ENCODE results near the gene PIGS.
"Not testable (repeated sequence)": the region's sequence is repeated elsewhere in the genome, so short reads cannot be mapped to it uniquely, and the experiment has no call there.

PIGS gene

GRCh38 chr17:28571361-28572122, at the start of gene PIGS:
TSS of gene PIGS (minus strand) at chr17:28571524. CDS start at chr17:28571496, 28 bp downstream.
- H3K36me3 ChIP-seq (ENCODE audit: insufficient read depth, low read length) = no peaks in the 10 kb centered on the region
- H3K4me1 ChIP-seq (ENCODE audit: insufficient read depth, low read length) = no peaks in the 10 kb centered on the region
- H3K9me3 ChIP-seq (ENCODE audit: control insufficient read depth, insufficient read depth, low read length) = no peaks in the 10 kb centered on the region
- H3K9ac ChIP-seq (ENCODE audit: low read depth, low read length) = peak within 1 kb of the TSS; percentile 88

DNA sequence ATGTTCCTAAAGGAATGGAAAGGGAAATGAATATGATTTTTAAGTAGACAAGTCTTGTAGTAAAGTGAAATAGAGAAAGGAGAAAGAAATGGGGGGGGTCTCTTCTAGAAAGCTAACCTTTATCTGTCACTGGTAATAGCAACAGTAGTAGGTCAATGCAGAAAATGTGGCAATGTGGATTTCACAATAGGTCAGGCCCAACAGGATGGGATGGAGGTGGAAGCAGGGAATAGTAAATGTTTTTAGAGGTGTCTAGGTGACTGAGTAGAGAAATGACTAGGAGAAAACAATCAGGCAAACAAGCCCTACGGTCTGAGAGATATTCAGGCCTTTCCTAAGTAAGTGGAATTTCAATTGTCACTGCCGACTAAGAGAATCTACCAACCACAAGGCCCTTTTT, 48.7 kb upstream of the PIGS start:
- H3K4me1 ChIP-seq (ENCODE audit: insufficient read depth, low read length) = no peaks in the 10 kb centered on the region
- peaks cover 66% of the 10 kb centered on the region for H3K36me3 ChIP-seq (ENCODE audit: insufficient read depth, low read length)
- no peaks in the 10 kb centered on the region for H3K9me3 ChIP-seq (ENCODE audit: control insufficient read depth, insufficient read depth, low read length)
- H3K9ac ChIP-seq (ENCODE audit: low read depth, low read length) = no peak overlapping the region

DNA sequence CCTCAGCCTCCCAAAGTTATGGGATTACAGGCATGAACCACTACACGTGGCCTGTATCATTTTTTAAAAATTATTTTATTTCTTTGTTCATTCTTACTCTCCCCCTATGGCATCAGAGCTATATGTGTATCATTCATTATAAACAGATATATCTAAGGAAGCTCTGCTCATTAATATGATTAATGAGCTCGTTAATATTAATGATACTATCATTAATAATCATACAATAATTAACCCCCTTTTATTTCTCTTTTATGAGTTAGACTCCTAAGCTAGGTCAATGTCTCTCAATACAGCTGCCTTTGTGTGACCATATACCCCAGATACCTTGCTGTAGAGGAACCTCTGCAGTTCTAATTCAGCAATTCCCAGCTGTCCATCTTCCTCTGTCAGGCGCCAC, 47.1 kb upstream of the PIGS start:
- no peaks in the 10 kb centered on the region for H3K9me3 ChIP-seq (ENCODE audit: control insufficient read depth, insufficient read depth, low read length)
- H3K4me1 ChIP-seq (ENCODE audit: insufficient read depth, low read length) = no peaks in the 10 kb centered on the region
- H3K36me3 ChIP-seq (ENCODE audit: insufficient read depth, low read length) = peaks cover 63% of the 10 kb centered on the region
- no peak overlapping the region for H3K9ac ChIP-seq (ENCODE audit: low read depth, low read length)

DNA sequence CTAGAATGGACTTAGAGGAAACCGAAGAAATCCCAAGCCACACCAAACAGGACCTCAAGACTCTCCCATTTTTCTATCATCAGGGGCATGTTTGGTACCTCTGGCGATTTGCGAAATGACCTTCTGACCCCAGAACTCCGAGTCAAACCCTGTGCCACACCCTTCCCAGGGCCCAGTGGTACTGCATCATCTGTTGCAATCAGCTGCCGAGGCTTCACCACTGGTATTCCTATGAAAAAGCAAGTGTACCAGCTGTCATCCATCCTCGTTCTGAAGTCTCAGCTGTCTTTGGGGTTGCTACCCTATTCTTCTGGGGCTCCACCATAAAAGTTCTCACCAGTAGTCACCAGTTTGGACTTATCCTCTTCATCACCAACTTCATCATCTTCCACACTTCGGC, 45.0 kb upstream of the PIGS start:
- Histone ChIP-seq H3K9me3 (ENCODE audit: control insufficient read depth, insufficient read depth, low read length) (no peaks in the 10 kb centered on the region), H3K9ac (ENCODE audit: low read depth, low read length) (no peak overlapping the region), H3K4me1 (ENCODE audit: insufficient read depth, low read length) (no peaks in the 10 kb centered on the region), H3K36me3 (ENCODE audit: insufficient read depth, low read length) (peaks cover 60% of the 10 kb centered on the region)

DNA sequence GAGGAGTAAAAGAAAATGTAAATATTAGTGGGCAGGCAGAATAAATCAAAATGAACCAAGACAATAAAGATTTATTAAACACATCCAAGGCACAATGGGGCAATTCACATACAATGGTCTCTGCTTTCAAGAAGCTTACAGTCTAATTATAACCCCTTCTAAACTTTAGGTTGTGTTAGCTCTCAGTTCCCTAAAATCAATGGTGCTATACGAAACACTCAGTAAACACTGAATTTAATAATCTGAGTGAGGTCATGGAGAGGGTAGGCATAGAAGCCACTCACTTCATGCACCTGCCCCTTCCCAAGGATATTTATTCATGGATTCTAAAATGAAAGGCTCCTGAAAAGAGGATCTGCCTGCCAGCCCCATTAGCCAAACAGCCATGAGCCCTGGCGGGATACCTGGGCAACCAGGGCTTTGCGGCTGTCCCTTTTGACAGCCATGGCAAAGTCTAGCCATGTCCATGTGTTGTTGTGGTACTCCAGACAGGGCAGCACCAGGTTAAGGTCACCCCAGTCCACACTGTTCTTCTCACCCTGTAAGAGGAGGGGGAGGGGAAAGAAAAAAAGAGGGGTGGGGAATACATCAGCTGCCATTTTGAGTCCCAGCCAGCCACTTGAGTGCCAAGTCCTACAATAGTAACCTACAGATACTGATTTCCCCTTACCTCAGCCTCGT, 44.1 kb upstream of the PIGS start:
- H3K9ac ChIP-seq (ENCODE audit: low read depth, low read length) = no peak overlapping the region
- H3K9me3 ChIP-seq (ENCODE audit: control insufficient read depth, insufficient read depth, low read length) = no peaks in the 10 kb centered on the region
- H3K36me3 ChIP-seq (ENCODE audit: insufficient read depth, low read length) = peaks cover 56% of the 10 kb centered on the region
- no peaks in the 10 kb centered on the region for H3K4me1 ChIP-seq (ENCODE audit: insufficient read depth, low read length)

GRCh38 chr17:28613931-28614381, 42.6 kb upstream of the PIGS start, which contains the start of gene RSKR:
TSS of gene RSKR (minus strand) at chr17:28614185. CDS start at chr17:28614161, 24 bp downstream.
- Histone ChIP-seq H3K9ac (ENCODE audit: low read depth, low read length) (no peak within 1 kb of the TSS), H3K36me3 (ENCODE audit: insufficient read depth, low read length) (peaks cover 48% of the 10 kb centered on the region), H3K4me1 (ENCODE audit: insufficient read depth, low read length) (no peaks in the 10 kb centered on the region), H3K9me3 (ENCODE audit: control insufficient read depth, insufficient read depth, low read length) (no peaks in the 10 kb centered on the region)

DNA sequence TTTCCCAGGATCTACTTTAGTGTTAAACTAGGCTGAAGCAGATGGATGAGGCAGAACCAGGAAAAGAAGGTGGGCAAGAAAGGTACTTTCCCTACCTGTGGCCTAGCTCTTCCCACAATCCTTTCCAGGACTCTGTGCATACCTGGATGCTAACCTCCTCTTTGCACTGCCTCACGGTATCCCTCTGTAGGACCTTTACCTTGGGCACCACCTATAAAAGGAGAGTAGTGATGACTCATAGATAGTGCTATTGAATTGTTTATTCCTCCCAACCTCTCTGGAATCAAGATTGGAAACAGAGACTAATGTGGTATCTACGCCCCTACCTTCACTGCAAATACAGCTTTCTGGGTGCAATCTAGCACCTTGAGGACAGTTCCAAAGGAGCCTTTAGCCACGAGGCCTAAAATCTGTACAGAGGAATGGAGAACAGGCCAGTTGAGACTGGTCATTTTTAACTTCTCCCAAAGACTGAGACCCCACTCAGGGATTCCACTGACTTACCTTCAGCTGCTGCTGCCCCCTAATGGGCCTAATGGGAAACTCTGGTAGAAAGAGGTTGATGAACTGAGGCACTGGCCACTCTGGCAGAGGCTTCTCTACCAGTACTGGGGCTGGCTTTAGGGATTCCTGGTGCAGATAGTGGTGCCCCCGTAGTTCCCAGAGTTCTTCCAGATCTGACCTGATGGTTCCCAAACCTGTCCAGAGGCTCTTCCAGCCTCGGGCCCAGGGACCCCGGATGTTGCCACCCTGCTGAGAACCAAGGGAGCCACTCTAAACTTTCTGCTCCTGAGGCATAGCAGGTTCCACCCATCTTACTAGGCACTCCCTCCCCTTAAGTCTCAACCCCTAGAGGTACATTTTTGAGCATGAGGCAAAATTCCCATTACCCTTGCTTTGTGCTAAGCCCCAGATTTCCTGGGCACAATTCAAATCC, 41.9 kb upstream of the PIGS start:
- Histone ChIP-seq H3K36me3 (ENCODE audit: insufficient read depth, low read length) (peaks cover 43% of the 10 kb centered on the region), H3K9me3 (ENCODE audit: control insufficient read depth, insufficient read depth, low read length) (no peaks in the 10 kb centered on the region), H3K9ac (ENCODE audit: low read depth, low read length) (no peak overlapping the region), H3K4me1 (ENCODE audit: insufficient read depth, low read length) (no peaks in the 10 kb centered on the region)

GRCh38 chr17:28612531-28612930, 41.2 kb upstream of the PIGS start:
- Histone ChIP-seq H3K36me3 (ENCODE audit: insufficient read depth, low read length) (peaks cover 42% of the 10 kb centered on the region), H3K9ac (ENCODE audit: low read depth, low read length) (no peak overlapping the region), H3K4me1 (ENCODE audit: insufficient read depth, low read length) (no peaks in the 10 kb centered on the region), H3K9me3 (ENCODE audit: control insufficient read depth, insufficient read depth, low read length) (no peaks in the 10 kb centered on the region)

DNA sequence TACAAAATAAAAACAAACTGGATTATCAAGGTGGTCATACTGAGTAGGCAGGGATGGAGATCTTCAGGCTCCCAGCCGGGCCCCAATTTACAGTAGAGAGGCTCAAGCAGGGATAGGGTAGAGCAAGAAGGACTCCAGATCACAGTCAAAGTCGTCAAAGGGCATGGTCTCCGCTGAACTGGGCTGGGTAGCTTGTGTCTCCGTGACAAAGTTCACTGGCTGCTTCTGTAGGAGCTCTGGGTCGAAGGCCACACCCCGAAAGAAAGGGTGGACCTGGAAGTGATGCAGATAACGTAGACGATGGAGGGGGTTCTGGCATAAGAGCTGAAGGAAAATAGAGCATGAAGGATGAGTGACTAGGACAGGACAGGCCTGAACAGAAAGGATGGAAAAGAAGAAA, 39.1 kb upstream of the PIGS start:
- Histone ChIP-seq H3K4me1 (ENCODE audit: insufficient read depth, low read length) (no peaks in the 10 kb centered on the region), H3K9me3 (ENCODE audit: control insufficient read depth, insufficient read depth, low read length) (no peaks in the 10 kb centered on the region), H3K36me3 (ENCODE audit: insufficient read depth, low read length) (peaks cover 25% of the 10 kb centered on the region), H3K9ac (ENCODE audit: low read depth, low read length) (no peak overlapping the region)

DNA sequence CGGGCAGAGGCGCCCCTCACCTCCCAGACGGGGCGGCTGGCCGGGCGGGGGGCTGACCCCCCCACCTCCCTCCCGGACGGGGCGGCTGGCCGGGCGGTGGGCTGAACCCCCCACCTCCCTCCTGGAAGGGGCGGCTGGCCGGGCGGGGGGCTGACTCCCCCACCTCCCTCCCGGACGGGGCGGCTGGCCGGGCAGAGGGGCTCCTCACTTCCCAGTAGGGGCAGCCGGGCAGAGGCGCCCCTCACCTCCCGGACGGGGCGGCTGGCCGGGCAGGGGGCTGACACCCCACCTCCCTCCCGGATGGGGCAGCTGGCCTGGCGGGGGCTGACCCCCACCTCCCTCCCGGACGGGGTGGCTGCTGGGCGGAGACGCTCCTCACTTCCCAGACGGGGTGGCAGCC, 32.7 kb upstream of the PIGS start:
- not testable (repeated sequence) for H3K4me1 ChIP-seq (ENCODE audit: insufficient read depth, low read length); H3K9me3 ChIP-seq (ENCODE audit: control insufficient read depth, insufficient read depth, low read length); H3K9ac ChIP-seq (ENCODE audit: low read depth, low read length); H3K36me3 ChIP-seq (ENCODE audit: insufficient read depth, low read length)

DNA sequence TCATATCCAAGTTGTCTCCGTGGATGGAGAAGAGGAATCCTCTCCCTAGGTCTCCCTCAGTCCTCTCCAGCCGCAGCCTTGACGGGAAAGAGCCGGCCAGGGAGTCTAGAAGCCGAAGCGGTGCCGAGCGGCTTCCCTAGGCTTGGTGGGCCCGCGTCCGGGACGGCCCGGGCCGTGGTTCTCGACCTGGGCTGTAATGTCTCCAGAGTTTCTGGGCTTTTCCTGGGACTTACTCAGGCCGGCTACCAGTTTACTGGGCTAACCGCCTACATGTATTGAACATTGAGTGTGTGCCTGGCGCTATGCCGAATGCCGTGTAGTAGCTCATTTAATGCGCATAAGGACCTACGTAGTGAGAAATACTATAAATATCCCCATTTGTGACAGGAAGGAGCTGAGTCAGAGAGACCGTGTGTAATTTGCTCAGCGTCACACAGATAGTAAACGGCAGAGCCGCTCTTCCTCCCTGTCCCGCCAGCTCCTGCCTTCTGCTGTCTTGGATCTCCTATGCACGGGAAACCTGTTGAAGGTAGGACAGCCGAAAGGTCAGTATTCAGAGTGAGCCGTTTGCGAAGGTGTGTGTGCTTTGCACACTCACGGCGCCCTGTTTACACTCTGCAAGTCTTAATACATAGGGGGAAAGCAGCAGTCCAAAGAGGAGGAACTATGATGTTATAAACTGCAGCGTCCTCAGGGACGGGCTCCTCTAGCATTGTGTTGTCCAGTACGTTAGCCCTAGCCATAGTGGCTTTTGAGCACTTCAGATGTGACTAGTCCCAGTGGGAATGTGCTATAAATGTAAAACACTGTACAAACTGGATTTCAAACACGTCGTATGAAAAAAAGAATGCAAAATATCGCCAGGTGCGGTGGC, 28.2 kb upstream of the PIGS start:
- Histone ChIP-seq H3K9me3 (ENCODE audit: control insufficient read depth, insufficient read depth, low read length) (no peaks in the 10 kb centered on the region), H3K4me1 (ENCODE audit: insufficient read depth, low read length) (peaks cover 5% of the 10 kb centered on the region; the same call in 1 of the 2 replicates), H3K36me3 (ENCODE audit: insufficient read depth, low read length) (no peaks in the 10 kb centered on the region), H3K9ac (ENCODE audit: low read depth, low read length) (peak overlapping the region; percentile 98)

DNA sequence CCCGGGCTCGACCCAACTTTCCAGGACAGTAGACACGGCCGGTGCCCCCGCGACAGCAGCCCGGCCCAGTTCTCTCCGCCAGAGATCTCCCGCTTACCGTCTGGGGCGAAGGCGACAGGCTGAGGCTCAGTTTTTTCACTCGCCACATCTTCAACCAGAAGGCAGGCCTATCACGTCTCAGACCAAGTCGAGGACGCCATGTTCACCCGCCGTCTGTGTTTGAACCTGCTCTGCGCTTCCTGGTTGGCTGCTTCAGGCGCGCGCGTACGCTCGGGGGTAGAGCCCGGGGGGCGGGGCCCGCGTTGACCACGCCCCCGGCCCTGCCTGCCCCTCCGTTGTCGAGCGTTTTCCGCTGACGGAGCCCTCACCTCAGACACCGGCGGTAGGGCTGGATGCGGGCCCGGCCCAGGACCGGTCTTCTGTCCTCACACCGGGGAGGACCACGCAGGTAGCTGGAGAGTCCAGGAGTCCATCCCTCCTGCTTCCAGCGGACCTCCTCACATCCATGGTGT, 27.5 kb upstream of the PIGS start, which contains the start of gene SPAG5:
SPAG5 (minus strand) TSS at position 227 of the 512 bp plus-strand sequence; CDS start at position 148, 79 bp downstream.
- H3K36me3 ChIP-seq (ENCODE audit: insufficient read depth, low read length) = no peaks in the 10 kb centered on the region
- peaks cover 5% of the 10 kb centered on the region; the same call in 1 of the 2 replicates for H3K4me1 ChIP-seq (ENCODE audit: insufficient read depth, low read length)
- H3K9ac ChIP-seq (ENCODE audit: low read depth, low read length) = peak within 1 kb of the TSS; percentile 98
- H3K9me3 ChIP-seq (ENCODE audit: control insufficient read depth, insufficient read depth, low read length) = no peaks in the 10 kb centered on the region

GRCh38 chr17:28598389-28598788, 27.1 kb upstream of the PIGS start:
- Histone ChIP-seq H3K9ac (ENCODE audit: low read depth, low read length) (peak overlapping the region; percentile 98), H3K36me3 (ENCODE audit: insufficient read depth, low read length) (0 out of 2 replicates have a peak, but pooled peaks cover under 1% of the 10 kb centered on the region), H3K9me3 (ENCODE audit: control insufficient read depth, insufficient read depth, low read length) (no peaks in the 10 kb centered on the region), H3K4me1 (ENCODE audit: insufficient read depth, low read length) (peaks cover 5% of the 10 kb centered on the region; the same call in 1 of the 2 replicates)
